GM19023 (cell line): ENCODE data around the gene TBL2.
"Not testable (repeated sequence)": the region's sequence is repeated elsewhere in the genome, so short reads cannot be mapped to it uniquely, and the experiment has no call there.

ENCODE experiments used
- ATAC-seq: cut with Tn5 transposase; IDR thresholded peaks from one replicate; pipeline ENCODE4 v1.9.1; 2021; ENCODE audit warnings: mild to moderate bottlenecking, moderate library complexity; ENCODE audit not compliant: unreplicated experiment

TBL2 gene

DNA sequence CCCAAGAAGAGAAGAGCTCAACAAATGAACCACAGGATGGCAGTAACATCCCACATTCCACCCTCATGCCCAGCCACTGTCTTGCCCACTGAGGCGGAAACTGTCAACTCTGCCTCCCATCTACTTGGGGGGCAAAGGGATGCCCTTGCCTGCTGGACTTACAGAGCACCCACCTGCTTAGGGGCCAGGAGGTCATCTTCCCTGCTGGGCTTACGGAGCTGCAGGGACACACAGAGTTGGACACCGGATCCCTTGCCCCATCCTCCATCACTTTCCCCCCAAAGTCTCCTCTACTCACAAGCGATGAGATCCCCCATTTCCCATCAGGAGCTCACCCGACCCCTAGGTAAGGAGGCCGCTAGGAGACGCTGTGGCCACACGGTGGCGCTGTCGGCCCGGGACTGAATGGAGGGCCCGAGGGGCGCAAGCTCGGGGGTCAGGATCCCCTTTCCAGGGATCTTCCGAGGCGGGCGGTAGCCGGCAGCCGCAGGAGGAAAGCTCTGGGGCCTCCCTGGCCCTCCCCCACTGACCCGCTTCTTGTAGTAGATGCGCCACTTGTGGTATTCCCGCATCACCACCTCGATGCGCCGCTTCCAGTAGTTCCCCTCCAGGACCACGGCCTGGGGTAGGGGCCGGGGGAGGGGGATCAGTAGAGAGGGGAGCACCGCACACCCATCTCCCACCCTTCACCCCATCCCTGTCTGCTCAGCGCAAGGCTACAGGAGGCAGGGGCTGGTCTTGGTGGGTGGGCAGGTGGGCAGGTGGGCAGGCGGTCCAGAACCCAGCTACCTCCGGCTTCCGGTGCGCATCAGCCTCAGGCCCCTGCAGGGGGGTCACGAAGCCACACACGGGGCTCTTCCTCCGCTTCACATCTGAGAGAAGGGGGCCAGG, 28.7 kb upstream of the TBL2 start:
- ATAC-seq = no peak

- ATAC-seq = no peak
These were observed 27.3 kb upstream of the TBL2 start for GRCh38 chr7:73605601-73606220.

- no peak for ATAC-seq
These were observed 24.6 kb upstream of the TBL2 start for GRCh38 chr7:73602721-73603651.

DNA sequence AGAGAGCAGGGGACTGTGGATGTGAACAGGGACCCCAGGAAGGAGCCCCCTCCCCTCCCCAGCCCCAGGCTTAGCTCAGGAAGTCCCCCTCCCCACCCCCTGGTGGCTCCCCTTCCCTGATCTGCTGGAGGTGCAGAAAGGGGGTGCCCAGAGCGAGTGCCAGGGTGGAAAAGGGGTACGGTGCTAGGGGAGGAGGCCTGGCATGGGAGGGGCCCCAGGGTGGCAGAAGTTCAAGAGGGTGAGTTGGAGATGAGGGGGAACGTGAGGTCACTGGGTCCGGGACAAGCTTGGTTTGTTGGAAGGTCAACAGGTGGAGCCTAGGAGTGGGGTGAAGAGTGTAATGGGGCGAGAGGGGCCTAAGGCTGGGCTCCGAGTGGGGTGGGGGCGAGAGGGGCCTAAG, 21.5 kb upstream of the TBL2 start:
- no peak for ATAC-seq

- ATAC-seq = no peak
These were observed 20.9 kb upstream of the TBL2 start for GRCh38 chr7:73599151-73599882.

GRCh38 chr7:73597978-73598782, 19.8 kb upstream of the TBL2 start:
- ATAC-seq = no peak

- ATAC-seq = no peak
These were observed 18.0 kb upstream of the TBL2 start for GRCh38 chr7:73596191-73597065.

DNA sequence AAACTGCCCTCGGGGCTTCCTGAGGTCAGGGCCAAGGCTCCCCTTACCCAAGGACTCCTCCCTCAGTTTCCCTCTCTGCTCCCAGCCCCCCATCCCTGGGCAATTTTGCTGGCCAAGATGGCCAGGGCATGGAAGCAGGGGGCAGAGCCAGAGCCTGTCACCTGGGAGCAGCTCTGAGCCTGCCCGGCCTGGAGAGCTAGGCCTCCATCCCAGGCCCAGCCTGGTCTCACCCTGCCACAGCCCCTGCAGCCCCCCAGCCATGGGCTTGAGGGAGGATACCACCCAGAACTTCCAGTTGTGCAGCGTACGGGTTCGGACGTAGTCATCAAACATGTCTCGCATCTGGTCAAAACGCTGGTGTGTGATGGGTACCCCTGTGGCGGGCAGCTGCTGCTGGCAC, 17.0 kb upstream of the TBL2 start:
- ATAC-seq = no peak

- no peak for ATAC-seq
These were observed 15.0 kb upstream of the TBL2 start for GRCh38 chr7:73593207-73594045.

DNA sequence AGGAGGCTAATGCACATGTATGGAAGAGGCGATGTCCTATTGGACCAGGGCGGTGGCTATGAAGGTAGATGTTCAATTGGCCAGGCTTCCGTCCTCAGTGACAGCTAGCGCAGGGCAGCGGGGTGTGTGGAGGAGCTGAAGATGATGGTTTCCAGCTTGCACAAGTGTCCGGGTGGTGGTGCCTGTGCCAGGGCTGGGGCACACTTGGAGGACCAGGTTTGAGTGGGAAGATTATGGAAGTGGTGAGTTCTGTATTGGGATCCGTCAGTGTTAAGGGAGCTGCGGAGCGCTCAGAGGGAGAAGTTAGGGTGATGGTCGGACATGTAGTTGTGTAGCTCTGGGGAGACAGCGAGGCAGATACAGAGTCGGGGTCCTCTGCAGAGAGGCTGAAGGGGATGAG, 8.5 kb upstream of the TBL2 start:
- ATAC-seq = no peak

DNA sequence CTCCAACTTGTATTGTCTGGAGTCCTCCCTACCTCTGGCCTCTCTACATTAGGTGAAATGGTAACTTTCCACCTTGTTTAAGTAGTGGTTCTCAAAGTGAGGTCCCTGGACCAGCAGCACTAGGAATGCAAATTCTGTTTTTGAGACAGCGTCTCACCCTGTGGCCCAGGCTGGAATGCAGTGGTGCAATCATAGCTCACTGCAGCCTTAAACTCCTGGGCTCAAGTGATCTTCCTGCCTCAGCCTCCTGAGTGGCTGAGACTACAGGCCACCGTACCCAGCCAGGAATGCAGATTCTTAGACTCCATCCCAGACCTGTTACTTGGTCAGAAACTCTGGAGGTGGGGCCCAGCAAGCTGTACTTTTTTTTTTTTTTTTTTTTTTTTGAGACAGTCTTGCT, 6.8 kb upstream of the TBL2 start:
- ATAC-seq = no peak

DNA sequence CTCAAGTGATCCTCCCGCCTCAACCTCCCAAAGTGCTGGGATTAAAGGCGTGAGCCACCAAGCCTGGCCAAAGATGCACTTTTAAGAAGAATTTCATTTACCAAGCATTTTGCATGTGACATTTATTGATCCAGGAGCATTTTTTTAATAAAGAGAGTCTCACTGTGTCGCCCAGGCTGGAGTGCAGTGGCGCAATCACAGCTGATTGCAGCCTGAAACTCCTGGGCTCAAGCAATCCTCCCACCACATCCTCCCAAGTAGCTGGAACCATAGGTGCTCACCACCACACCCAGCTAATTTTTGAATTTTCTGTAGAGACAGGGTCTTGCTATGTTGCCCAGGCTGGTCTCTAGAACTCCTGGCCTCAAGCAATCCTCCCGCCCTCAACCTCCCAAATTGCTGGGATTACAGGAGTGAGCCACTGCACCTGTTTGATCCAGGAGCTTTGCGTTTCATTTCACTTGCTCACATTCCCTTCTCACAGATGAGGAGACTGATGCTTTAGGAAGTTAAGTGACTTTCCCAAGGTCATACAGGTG, 4.4 kb upstream of the TBL2 start:
- no peak for ATAC-seq

DNA sequence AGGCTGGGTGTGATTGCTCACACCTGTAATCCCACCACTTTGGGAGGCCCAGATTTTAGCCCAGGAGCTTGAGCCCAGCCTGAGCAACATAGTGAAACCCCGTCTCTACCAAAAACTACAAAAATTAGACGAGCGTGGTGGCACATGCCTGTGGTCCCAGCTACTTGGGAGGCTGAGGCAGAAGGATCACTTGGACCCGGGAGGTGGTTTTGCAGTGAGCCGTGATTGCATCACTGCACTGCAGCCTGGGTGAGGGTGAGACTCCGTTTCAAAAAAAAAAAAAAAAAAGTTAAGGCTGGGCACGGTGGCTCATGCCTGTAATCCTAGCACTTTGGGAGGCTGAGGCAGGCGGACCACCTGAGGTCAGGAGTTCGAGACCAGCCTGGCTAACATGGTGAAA, 2.6 kb upstream of the TBL2 start:
- ATAC-seq = not testable (repeated sequence)

DNA sequence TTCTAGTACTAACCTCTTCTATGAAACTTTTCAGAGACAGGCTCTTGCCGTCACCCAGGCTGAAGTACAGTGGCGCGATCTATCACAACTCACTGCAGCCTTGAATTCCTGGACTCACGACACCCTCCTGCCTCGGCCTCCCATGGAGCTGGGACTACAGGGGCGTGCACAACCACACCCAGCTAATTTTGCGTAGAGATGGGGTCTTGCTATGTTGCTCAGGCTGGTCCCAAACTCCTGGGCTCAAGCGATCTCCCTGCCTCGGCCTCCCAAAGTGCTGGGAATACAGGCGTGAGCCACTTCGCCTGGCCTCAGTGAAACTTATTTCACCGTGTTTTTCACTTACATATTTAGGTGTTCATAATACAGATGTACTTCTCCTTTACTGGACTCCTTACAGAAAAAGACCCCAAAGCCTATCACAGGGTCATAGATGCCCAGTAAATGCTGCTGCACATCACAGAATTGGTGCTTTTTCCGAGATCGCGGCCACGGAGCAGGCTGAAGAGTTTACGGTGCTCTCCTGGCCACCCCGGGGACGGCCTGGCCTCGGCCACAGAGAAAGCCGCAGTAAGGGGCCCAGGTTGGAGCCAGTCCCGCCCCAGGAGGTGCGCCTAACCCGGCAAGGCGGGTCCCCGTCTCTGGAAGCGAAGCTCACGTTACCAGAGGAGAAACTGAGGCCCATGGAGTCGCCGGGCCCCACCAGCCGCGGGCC, 595 bp downstream of the TBL2 start:
- ATAC-seq = peak; percentile 19

DNA sequence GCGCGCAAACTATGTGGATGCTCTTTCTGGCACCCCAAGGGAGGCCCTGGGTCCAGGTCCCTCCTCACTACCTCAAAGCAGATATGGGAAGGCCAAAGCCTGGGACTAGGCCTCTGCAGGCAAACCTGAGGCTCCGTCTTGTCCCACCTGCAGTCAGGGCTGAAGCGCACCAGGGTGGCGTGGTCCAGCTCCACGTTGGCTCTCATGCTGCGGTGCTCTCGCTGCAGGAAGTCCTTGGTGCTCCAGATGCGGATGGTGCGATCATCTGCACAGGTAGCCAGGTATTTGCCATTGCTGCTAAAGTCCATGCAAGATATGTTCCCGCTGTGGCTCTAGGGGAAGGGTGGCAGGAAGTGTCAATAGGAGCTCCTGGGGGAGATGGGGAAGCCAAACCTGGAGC, 4.6 kb downstream of the TBL2 start:
- ATAC-seq = no peak

DNA sequence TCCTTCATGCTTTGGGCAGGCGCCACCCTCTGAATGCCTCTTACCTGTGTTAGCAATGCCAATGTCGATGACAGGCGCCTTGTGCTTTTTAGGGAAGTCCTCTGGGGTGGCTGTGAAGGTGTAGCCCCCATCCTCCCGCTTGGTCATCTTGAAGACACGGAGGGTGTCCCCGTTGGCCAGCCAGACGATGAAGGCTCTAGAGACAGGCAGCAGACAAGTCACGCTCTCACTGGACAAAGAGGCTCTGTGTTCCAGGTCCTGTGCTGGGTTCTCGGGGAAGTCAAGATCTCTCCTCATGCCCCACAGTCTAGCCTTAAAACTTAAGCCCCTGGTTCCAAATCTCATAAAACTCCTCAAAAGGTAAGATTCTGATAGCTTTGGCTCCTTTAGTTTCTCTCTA, 5.1 kb downstream of the TBL2 start:
- no peak for ATAC-seq

DNA sequence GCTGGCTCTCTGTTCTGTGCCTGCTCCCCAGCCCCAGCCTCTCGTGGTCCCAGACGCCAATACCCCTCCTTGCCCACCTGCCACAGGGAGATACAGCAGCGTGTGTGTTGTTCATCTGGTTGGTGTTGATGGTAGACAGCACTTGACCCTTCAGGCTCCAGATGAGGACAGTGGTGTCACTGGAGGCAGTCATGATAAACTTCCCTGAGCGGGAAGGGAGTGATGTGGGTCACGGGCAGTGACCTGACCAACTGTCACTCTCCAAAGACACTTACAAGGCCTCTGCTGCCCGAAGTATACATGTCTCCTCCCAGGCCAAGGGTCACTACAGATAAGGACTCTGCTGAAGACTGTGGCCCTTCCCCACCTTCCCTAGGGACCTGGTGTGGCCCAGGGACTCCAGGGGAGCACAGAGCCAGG, 5.6 kb downstream of the TBL2 start:
- no peak for ATAC-seq
